HG02798 (cell line): Measurements from ENCODE around the gene ADAMTS17.

Experiments
- ATAC-seq: cut with Tn5 transposase; IDR thresholded peaks from one replicate; pipeline ENCODE4 v1.9.1; 2021; ENCODE audit warnings: mild to moderate bottlenecking; ENCODE audit not compliant: unreplicated experiment, poor library complexity

The ADAMTS17 gene

DNA sequence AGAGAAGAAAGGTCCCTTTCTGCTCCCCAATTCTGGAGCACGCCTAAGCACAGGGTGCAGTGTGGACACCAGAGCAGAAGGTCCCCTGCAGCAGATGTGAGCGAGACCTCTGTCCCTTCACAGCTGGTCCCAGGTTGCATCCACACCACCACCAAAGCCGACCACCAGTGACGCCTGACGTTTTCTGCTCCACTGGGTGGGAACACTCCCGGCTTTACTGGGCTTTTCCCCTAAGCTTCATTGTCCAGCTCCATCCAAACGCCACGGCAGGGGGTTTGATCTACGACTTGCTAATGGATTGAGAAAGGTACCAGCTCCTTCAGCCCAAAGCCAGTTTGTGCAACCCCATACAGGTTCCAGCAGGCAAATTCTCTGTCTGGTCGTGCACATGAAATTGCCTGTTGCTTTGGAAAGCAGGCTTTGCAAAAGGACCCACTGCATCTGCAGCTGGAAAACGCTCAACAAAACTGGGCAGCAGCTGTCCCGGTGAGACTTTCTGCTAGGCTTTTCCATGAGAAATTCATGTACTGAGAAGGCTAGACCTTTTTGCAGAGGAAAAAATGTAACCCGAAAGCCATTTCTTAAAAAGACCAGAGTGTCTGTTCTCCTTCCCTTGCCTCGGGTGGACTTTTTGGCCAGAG is 31.1 kb downstream of the ADAMTS17 start:
- no peak for ATAC-seq

DNA sequence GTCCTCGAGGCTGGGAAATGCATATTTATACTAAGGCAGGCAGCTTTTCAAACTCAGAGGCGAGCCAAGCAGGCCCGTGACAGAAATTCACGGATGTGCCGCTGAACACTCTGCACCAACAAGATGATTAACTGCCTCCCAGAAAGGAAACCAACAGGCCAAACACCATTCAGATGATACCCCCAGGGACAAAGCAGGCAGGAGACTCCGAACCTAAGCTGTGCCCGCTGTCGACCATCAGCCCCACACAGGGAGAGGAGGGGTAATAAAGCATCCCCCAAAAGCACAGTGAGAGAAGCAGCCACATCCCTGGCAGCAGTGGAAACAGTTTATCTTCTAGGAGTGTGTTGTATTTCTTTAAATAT is 31.8 kb downstream of the ADAMTS17 start:
- ATAC-seq, result no peak

GRCh38 chr15:100309109-100310040 is 32.4 kb downstream of the ADAMTS17 start:
- ATAC-seq, result no peak

DNA sequence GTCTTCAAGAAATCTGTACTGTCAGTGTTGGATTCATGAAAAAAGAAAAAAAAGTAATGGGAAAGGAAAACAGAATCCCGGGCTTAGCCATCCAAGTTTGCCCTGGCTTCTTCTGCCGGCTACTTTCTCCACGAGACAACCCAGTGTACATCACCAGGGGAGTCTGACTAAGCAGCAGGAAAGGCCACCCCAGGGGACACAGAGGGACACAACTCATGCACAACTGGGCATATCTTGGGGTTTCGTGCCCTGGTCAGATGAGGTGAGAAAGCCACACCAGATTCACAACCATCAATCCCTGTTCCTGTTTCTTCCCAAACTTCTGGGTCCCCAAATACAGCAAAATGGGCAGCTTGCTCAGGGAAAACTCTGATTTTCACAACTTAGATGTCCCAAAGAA is 33.2 kb downstream of the ADAMTS17 start:
- no peak for ATAC-seq

DNA sequence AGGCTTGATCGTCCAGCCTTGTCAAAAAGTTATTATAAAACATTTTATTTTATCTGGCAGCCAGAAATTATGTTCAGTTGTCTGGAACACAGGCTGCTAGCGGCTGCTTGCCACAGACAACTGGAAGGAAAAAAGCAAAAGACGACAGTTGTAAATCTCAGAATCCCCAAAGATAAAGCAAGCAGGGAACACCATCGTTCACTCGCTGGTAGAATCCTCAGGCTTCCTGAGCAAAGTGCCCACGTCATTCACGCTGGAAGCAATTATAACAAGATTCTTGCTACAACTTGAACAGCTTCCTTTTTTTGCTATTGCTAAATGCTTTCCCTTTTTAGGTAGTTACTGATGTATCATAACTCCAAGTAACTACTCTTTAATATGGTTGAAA is 33.6 kb downstream of the ADAMTS17 start:
- no peak for ATAC-seq

- no peak for ATAC-seq
These were observed 34.2 kb downstream of the ADAMTS17 start for GRCh38 chr15:100307241-100308212.

GRCh38 chr15:100306098-100306497 is 35.7 kb downstream of the ADAMTS17 start:
- no peak for ATAC-seq

DNA sequence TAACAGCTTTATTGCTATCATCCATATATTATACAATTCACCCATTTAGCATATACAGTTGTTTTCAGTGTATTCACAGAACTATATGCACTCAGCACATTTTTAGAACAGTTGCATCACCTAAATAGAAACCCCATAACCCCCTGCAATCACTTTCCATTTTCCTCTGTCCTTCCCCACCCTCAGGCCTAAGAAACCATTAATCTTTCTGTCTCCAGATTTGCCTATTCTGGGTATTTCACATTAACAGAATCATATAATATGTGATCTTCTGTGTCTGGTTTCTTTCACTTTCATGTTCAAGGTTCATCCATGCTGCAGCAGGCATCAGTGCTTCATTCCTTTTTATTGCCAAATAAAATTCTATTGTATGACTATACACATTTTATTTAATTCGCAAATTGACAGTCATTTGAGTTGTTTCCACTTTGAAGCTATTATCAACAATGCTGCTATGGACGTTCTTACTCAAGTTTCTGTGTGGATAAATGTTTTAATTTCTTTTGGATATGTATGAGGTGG is 39.8 kb downstream of the ADAMTS17 start:
- no peak for ATAC-seq

- no peak for ATAC-seq
These were observed 43.5 kb downstream of the ADAMTS17 start for GRCh38 chr15:100298257-100298656.

DNA sequence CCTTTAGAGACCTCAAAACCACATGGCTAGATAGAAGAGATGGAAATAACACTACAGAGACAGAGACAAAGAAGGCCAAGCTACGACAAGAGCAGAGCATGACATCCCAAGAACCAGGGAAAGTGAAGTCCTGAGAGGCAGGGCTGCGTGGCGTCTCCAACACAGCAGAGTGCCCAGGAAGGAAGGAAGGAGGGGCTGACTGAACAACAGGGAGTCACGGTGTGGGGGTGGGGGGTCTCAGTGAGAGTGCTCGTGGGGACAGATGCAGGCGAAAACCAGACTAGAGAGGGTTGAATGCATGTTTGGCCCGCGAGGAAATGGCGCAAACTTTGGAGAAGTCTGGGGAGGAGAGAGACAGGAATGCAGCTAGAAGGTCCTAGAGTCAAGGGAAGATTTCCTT is 44.0 kb downstream of the ADAMTS17 start:
- no peak for ATAC-seq

DNA sequence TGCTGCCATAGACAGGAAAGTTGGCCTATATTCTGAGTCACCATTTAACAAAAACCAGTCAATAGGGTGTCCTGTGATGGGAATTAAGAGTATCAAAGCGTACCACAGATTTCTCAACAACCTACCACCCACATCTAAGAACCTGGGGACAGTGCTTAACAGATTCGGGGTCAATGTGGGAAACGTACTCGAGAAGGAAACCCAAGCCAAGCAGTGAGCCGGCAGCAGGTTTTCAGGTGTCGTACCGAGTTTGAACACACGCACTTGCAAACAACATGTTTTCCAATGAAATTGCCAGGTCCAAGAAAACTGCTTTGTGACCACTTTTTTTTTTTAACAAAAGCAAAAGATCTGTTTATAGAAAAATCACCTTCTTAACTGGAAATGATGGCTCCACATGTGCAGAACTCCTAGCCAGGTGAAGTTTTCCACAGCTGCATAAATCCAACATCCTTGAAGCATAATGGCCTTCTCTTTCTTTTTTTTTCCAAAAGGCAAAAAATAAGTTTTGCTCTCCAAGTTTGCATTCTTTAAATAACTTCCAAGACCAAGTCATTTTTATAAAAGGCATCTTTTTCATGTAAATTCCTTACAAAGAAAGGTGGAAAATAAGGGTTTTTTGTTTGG is 45.7 kb downstream of the ADAMTS17 start:
- ATAC-seq, result no peak

DNA sequence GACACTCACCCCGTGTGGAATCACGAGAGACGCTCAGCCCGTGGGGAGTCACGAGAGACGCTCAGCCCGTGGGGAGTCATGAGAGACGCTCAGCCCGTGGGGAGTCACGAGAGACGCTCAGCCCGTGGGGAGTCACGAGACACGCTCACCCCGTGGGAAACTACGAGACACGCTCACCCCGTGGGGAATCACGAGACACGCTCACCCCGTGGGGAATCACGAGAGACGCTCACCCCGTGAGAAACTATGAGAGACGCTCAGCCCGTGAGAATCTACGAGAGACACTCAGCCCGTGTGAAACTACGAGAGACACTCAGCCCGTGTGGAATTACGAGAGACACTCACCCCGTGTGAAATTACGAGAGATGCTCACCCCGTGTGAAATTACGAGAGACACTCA is 49.8 kb downstream of the ADAMTS17 start:
- no peak for ATAC-seq

GRCh38 chr15:100291106-100291505 is 50.7 kb downstream of the ADAMTS17 start:
- no peak for ATAC-seq

DNA sequence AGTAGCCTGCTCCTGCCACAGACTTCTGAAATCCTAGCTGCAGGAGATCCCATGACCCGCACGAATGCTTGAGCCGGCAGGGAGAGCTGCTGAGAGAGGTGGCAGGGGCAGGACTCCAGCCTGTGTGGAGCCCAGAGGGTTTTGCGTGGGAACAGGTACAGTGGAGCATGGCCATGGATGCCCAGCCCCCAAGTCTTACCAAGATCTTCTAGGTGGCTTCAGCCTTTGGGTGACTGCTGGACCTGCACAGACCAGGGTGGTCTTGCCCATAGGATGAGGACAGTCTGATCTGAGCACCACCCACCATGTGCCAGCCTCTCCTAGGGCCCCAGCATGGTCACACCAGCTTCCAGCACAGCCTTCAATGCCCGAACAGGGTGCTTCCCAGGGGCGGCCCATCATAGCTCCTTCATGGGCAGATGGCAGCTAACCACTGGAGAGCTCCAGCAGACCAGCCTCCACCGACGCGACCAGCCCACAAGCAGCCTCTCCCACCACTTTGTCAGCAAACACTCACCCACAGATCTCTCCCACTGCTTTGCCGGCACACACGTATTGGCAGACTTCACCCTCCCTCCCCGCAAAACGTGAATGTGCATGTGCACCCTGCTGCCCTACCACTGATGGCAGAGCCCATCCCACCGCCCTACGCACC is 56.0 kb downstream of the ADAMTS17 start:
- no peak for ATAC-seq

- ATAC-seq, result no peak
These were observed 57.1 kb downstream of the ADAMTS17 start for GRCh38 chr15:100284701-100285100.

GRCh38 chr15:100284191-100284590 is 57.6 kb downstream of the ADAMTS17 start:
- ATAC-seq, result no peak

DNA sequence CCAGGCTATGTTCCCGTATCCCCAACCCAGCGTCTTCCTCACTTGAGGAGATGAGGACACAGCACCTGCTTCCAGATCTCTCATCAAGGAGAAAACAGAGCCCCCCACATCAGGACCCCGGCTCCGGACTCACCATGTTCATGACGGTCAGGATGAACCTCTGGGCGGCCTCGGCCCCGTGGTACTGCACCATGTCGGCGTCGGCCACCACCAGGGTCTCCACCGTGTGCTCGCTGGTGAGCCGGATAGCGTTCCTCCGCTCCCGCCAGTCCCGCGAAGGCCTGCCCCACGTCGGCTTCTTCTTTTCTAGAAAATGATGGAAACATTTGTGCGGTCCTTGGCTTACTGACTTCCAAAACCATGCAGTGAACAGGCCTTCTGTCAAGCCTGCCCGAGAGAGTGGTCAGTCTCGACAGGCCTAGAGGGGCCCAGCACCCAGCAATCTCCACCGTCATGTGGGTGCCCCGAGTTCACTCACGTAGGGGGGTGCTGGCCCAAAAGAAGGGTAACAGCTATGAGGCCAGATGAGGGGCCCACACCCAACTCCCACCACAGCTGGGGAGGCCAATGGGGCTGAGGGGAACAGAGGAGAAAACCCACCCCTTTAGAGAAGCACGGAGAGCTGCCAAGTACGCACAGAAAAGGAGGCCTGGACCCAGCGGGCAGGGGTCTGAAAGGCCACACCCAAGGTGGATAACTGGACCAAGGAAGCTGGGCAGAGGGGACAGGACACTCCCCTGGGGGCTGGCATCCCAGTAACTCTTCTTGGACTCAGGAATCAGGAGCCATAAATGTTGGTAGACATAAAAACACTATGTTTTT is 60.5 kb downstream of the ADAMTS17 start:
- no peak for ATAC-seq

DNA sequence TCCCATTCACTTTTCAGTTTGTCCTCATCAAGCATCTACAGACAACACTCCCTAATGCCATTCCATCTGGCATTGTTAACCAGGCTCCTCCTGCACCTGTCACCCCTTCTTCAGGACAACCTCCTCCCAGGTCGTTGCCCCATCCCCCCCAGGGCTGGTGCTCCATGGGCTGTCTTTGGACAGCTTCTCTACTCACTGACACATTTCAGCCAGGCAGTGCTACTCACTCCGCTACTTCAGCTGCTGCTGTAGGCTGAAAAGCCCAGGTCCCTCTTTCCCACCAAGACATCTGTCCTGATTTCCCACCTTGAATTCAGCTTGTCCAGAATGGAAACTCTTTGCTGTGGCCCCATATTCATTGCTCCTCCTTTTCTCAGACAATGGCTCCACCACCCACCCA is 61.9 kb downstream of the ADAMTS17 start:
- no peak for ATAC-seq

DNA sequence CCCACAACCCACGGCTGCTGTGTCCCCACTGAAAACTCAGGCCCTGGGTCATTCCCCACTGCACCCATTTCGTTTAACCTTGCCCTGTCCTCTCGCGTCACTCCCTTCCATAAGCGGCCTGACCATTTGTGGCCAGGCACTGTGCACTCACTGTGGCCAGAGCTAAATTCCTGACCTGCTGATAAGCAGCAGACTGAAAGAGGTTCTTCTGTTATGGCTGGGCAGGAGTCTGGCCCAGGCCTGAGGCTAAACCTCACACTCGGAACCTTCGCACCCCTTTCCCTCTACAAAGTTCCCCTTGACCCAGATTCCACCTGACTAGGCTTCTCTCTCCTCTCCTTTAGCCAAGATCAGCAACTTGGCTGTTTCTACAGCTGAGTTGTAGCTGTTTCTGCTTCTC is 62.3 kb downstream of the ADAMTS17 start:
- no peak for ATAC-seq
